HL-60 (cell line): ENCODE data around the gene NUDT3.

ENCODE experiments used
- DNase-seq, 2 experiments: peaks; one replicate each; pipeline ENCODE4 v3.0.0-alpha.2; 2010 to 2020; ENCODE audit warnings: low read depth in 1 of 2, low spot score in 1 of 2
- H3K27ac ChIP-seq: fragments of 250-450 bp; sonication (Bioruptor Pico); replicated peaks from 2 replicates; pipeline ENCODE4 v1.5.1; 2020; ENCODE audit warnings: mild to moderate bottlenecking, moderate library complexity
- H3K27me3 ChIP-seq: fragments of 250-450 bp; sonication (Bioruptor Pico); 2 replicates; pipeline ENCODE4 v1.5.1; 2021; ENCODE audit warnings: mild to moderate bottlenecking, moderate library complexity; ENCODE audit not compliant: insufficient read depth, poor library complexity, severe bottlenecking
- H3K4me3 ChIP-seq: replicated peaks from 2 replicates; pipeline ENCODE4 v1.5.1; 2011; ENCODE audit warnings: mild to moderate bottlenecking, control low read depth, low read length; ENCODE audit not compliant: insufficient read depth
- CTCF ChIP-seq: IDR thresholded peaks from one replicate; pipeline ENCODE4 v1.5.1; 2011; ENCODE audit warnings: low read length, control low read depth, inconsistent platforms; ENCODE audit not compliant: insufficient read depth
- GABPA ChIP-seq: IDR thresholded peaks from 2 replicates; pipeline ENCODE4 v1.6.1; 2012; ENCODE audit warnings: low read depth
- POLR2AphosphoS5 ChIP-seq: IDR thresholded peaks from 2 replicates; pipeline ENCODE4 v1.6.1; 2012; ENCODE audit warnings: low read depth
- SPI1 ChIP-seq: IDR thresholded peaks from 2 replicates; pipeline ENCODE4 v1.6.1; 2012; ENCODE audit warnings: low read depth, mild to moderate bottlenecking, borderline replicate concordance
- TF ChIP-seq, protein P1 (sequence below): IDR thresholded peaks from 2 replicates; pipeline ENCODE4 v1.6.1; 2012; ENCODE audit warnings: low read depth; ENCODE audit not compliant: insufficient replicate concordance

NUDT3 gene

GRCh38 chr6:34242252-34243130, 150.0 kb downstream of the NUDT3 start:
- TF ChIP-seq SPI1: no peak
- TF ChIP-seq, protein P1, sequence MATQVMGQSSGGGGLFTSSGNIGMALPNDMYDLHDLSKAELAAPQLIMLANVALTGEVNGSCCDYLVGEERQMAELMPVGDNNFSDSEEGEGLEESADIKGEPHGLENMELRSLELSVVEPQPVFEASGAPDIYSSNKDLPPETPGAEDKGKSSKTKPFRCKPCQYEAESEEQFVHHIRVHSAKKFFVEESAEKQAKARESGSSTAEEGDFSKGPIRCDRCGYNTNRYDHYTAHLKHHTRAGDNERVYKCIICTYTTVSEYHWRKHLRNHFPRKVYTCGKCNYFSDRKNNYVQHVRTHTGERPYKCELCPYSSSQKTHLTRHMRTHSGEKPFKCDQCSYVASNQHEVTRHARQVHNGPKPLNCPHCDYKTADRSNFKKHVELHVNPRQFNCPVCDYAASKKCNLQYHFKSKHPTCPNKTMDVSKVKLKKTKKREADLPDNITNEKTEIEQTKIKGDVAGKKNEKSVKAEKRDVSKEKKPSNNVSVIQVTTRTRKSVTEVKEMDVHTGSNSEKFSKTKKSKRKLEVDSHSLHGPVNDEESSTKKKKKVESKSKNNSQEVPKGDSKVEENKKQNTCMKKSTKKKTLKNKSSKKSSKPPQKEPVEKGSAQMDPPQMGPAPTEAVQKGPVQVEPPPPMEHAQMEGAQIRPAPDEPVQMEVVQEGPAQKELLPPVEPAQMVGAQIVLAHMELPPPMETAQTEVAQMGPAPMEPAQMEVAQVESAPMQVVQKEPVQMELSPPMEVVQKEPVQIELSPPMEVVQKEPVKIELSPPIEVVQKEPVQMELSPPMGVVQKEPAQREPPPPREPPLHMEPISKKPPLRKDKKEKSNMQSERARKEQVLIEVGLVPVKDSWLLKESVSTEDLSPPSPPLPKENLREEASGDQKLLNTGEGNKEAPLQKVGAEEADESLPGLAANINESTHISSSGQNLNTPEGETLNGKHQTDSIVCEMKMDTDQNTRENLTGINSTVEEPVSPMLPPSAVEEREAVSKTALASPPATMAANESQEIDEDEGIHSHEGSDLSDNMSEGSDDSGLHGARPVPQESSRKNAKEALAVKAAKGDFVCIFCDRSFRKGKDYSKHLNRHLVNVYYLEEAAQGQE: no peak
- no peak for TF ChIP-seq CTCF
- no peak for TF ChIP-seq POLR2AphosphoS5
- TF ChIP-seq GABPA: no peak
- no peak overlapping the region for H3K27ac ChIP-seq
- no peak overlapping the region for H3K4me3 ChIP-seq
- H3K27me3 ChIP-seq: no peaks in the 10 kb centered on the region
- DNase-seq: no peak

DNA sequence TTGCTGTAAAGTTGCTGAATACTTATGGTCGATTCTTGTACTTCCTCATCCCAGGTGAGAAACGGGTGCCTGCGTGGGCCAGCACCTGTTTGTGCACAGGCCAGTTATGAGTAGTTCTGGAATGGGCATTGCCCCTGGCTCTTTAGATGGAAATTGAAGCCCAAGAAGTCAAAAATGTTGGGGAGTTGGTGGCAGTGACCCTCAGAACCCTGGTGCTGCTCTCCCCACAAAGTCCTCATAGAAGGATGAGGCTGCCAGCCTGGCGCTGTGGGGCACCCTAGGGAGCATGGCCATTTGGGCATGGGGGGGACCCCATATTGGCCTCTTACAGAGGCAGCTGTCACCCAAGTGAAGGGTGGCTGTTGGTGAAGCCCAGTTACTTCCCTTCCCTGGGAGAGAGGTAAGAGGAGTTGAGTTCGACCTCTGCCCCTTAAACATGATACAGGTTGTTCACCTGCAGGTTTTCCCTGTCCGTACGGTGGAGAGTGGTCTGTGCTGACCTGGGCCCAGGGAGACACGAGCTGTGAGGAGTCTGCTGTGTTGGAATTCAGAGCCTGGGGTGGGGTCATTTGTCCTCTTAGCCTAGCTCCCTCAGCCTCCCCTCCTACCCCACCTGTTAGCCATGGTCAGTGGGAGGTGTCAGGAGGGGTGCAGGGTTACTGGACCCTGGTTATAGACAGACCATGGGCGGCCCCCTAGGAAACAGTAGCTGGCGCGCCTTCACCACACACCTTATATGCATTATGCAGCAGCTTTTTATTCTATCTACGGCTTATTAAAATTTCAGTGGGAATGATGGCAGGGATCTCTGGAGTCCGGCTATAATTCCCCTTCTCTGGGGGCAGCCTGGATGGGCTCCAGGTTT, 150.9 kb downstream of the NUDT3 start:
- Histone ChIP-seq H3K27me3 (no peaks in the 10 kb centered on the region), H3K27ac (no peak overlapping the region), H3K4me3 (no peak overlapping the region)
- TF ChIP-seq, protein P1: no peak
- no peak for TF ChIP-seq SPI1
- TF ChIP-seq CTCF: no peak
- TF ChIP-seq POLR2AphosphoS5: no peak
- TF ChIP-seq GABPA: no peak
- DNase-seq: no peak

DNA sequence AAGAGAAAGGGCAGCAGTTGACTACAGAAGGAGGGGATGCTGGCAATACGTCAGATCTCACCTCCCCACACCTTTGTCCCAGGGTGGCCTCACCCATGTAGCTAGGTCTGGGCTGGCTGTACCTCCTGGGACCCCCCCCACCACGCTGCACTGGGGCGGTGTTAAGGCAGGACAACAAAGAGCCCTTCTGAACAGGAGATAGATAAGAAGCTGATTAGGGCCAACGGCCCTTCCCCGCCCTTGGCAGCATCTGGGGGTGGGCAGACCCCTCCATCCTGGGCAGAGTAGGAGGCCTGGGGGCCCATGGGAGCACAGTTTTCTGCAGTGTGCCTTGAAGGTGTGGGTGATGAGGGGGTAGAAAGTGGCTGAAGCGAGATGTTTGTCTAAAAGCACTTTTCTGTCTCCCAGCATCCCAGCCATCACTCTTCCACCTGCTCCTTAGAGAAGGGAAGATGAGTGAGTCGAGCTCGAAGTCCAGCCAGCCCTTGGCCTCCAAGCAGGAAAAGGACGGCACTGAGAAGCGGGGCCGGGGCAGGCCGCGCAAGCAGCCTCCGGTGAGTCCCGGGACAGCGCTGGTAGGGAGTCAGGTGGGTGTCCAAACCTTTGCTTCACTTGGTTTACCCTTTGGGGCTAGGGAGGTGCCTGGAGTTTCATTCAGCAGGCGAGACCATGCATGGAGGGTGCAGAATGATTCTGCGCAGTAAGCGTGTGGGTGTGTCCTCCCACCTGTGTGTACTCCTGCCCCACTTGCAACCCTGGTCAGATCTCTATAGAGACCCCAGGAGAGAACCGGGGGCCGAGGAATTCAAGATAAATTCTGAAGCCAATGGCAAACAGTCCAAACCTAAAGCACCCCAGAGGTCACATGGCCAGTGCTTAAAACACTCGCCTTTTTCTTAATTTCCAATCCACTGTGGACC, 151.9 kb downstream of the NUDT3 start:
- no peak overlapping the region for H3K27ac ChIP-seq

More for the DNA sequence above, 151.9 kb downstream of the NUDT3 start:
- DNase-seq: no peak
- H3K4me3 ChIP-seq: no peak overlapping the region
- TF ChIP-seq, protein P1: no peak
- TF ChIP-seq SPI1 (no peak), GABPA (no peak), POLR2AphosphoS5 (no peak), CTCF (no peak)
- no peaks in the 10 kb centered on the region for H3K27me3 ChIP-seq
